Spleen (tissue), 11 donors: ENCODE measurements around the gene PLXNB1. TPM values are rescaled to one million over a fixed set of nuclear protein-coding genes. Genes with fewer than 3 reads are reported as not detected.

Experiments used
- DNase-seq: peaks from one replicate; pipeline ENCODE4 v3.0.0-alpha.2; 2020
- H3K27ac ChIP-seq, 8 donors: fragments of 200-600 bp; sonication (generic) in 7 of 8; 1 replicate in 4 of 8; 2 replicates in 4 of 8; pipeline versions ENCODE4 v1.5.0 to v1.8.0; 2016 to 2021; ENCODE audit warnings: inconsistent platforms in 4 of 8, mild to moderate bottlenecking in 4 of 8, moderate library complexity in 1 of 8
- H3K27me3 ChIP-seq, 7 donors: fragments of 200-600 bp; sonication (generic) in 6 of 7; replicated peaks in 1 of 7; 1 replicate in 4 of 7; 2 replicates in 3 of 7; pipeline versions ENCODE4 v1.5.0 to v1.8.0; 2016 to 2021; ENCODE audit warnings: inconsistent platforms in 3 of 7, mild to moderate bottlenecking in 1 of 7
- H3K36me3 ChIP-seq, 6 donors: fragments of 200-600 bp; sonication (generic) in 5 of 6; 1 replicate in 4 of 6; 2 replicates in 2 of 6; pipeline versions ENCODE4 v1.5.0 to v1.8.0; 2016 to 2021; ENCODE audit warnings: inconsistent platforms in 2 of 6
- H3K4me1 ChIP-seq, 6 donors: fragments of 200-600 bp; sonication (generic) in 5 of 6; 1 replicate in 3 of 6; 2 replicates in 3 of 6; pipeline versions ENCODE4 v1.5.0 to v1.8.0; 2016 to 2021; ENCODE audit warnings: inconsistent platforms in 3 of 6
- H3K4me3 ChIP-seq, 8 donors: fragments of 200-600 bp; sonication (generic) in 7 of 8; 1 replicate in 4 of 8; 2 replicates in 4 of 8; pipeline versions ENCODE4 v1.5.0 to v1.8.0; 2016 to 2021; ENCODE audit warnings: inconsistent platforms in 4 of 8, mild to moderate bottlenecking in 4 of 8, moderate library complexity in 2 of 8
- H3K9me3 ChIP-seq, 8 donors: fragments of 200-600 bp; sonication (generic) in 7 of 8; 1 replicate in 4 of 8; 2 replicates in 4 of 8; pipeline versions ENCODE4 v1.5.0 to v1.8.0; 2016 to 2021; ENCODE audit warnings: inconsistent platforms in 4 of 8
- POLR2A ChIP-seq, 3 donors: fragments of 450-650 bp; IDR thresholded peaks; one replicate each; pipeline ENCODE4 v1.5.1; 2017; ENCODE audit warnings: antibody characterized with exemption in 3 of 3, mild to moderate bottlenecking in 1 of 3
- POLR2AphosphoS5 ChIP-seq, 3 donors: sonication (generic); formaldehyde crosslinking; IDR thresholded peaks; one replicate each; pipeline ENCODE4 v1.5.1; 2017; ENCODE audit warnings: antibody characterized with exemption in 3 of 3
- WGBS, 5 donors: extraction: QIAGEN DNeasy Blood & Tissue Kit in 3 of 5; methylation state at CpG; one replicate each; pipeline versions ENCODE4 v1.1.5 to v1.1.7; 2013 to 2018; 5-methylcytosine and 5-hydroxymethylcytosine counted together
- intact Hi-C: fragments of 100-400 bp; cut with DNase I; formaldehyde crosslinking; loops from one replicate; pipeline ENCODE4 v1.15.0; 2023; ENCODE audit warnings: low total_unique reads
- polyA plus RNA-seq, 3 donors: library from polyadenylated mRNA; stranded (reverse); fragments of 200-250 nt; gene quantifications; one replicate each; pipeline ENCODE4 v1.2.1, GENCODE V29; 2013
- total RNA-seq, 7 donors: library from RNA; depleted of rRNA in 3 of 7; stranded (reverse); fragments of >200 nt in 3 of 7; fragmentation: NEBNext Ultra II Directional in 4 of 7; extraction: Animal tissue kit (Norgen Biotek cat#: 25700) in 4 of 7; gene quantifications; one replicate each; pipeline versions ENCODE4 v1.1.0 to v1.2.1, GENCODE V29; 2016 to 2021
- TF ChIP-seq, protein P1 (sequence below), 11 experiments: fragments of 200-600 bp in 7 of 11; fragments of 450-650 bp in 4 of 11; sonication (generic) in 4 of 11; IDR thresholded peaks in 8 of 11; conservative IDR thresholded peaks in 3 of 11; 1 replicate in 7 of 11; 2 replicates in 4 of 11; pipeline versions ENCODE4 v1.4.0 to v1.8.0; 2016 to 2021; ENCODE audit warnings: antibody characterized with exemption in 11 of 11, inconsistent platforms in 4 of 11, mild to moderate bottlenecking in 1 of 11
- donor health status: healthy with polysubstance abuse.
- donor health status: DM: no; HTN: no; CAD: no; lungs with moderate emphysema.
- donor health status: DM: no; HTN: no; CAD: no.
- donor health status: Bipolar disorder and iron deficiency.
- donor health status: healthy.
- donor health status: DM: no; HTN: no; CAD: no.
- donor health status: DM: yes; HTN: yes; CAD: no.

The PLXNB1 gene
- total and polyA plus RNA-seq, 10 donors = 12.3 to 95.9 (median 54.2) TPM

DNA sequence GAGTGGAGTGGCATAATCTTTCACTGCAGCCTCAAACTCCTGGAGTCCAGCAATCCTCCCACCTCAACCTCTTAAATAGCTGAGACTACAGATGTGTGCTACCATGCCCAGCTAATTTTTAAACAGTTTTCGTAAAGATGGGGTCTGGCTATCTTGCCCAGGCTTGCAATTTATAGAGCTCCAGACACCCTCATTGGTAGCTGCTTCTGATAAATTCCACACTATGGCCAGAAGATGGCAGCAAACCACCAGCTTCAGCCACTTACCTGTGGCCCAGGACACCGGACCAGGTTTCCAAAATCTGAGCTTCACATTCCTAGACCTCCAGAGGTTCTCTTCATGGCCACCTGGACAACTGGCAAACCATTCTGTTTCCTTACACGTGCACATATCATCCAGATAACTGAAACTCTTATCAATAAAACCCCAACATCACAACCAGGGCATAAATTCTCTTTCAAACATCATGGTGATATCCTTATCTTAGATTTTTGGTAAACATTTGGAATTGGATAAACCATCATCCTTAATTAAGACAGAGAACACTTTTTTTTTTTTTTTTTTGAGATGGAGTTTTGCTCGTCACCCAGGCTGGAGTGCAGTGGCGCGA lies 29.0 kb downstream of the PLXNB1 start:
- TF ChIP-seq POLR2AphosphoS5 (IDR thresholded peaks at IDR 0.05) (no peak), POLR2A (IDR thresholded peaks at IDR 0.05) (no peak)
- TF ChIP-seq, protein P1, sequence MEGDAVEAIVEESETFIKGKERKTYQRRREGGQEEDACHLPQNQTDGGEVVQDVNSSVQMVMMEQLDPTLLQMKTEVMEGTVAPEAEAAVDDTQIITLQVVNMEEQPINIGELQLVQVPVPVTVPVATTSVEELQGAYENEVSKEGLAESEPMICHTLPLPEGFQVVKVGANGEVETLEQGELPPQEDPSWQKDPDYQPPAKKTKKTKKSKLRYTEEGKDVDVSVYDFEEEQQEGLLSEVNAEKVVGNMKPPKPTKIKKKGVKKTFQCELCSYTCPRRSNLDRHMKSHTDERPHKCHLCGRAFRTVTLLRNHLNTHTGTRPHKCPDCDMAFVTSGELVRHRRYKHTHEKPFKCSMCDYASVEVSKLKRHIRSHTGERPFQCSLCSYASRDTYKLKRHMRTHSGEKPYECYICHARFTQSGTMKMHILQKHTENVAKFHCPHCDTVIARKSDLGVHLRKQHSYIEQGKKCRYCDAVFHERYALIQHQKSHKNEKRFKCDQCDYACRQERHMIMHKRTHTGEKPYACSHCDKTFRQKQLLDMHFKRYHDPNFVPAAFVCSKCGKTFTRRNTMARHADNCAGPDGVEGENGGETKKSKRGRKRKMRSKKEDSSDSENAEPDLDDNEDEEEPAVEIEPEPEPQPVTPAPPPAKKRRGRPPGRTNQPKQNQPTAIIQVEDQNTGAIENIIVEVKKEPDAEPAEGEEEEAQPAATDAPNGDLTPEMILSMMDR (IDR thresholded peaks at IDR 0.05 in 8 of 11, conservative IDR thresholded peaks at IDR 0.05 in 3 of 11) = peak; percentile 81 to 93 (median 89)
- no peaks in the 10 kb centered on the region for H3K9me3 ChIP-seq
- peak; percentile 77 for DNase-seq
- H3K4me3 ChIP-seq = no peak overlapping the region
- 58 to 65% (median 59%) methylated on average over 6 of the region's 6 CpGs for WGBS, 5 donors
- peaks cover 0 to 10% (median 0%) of the 10 kb centered on the region in 6 donors for H3K36me3 ChIP-seq
- H3K4me1 ChIP-seq = peaks cover 0 to 55% (median 19%) of the 10 kb centered on the region in 6 donors
- H3K27me3 ChIP-seq = no peaks in the 10 kb centered on the region
- intact Hi-C loops = loop anchor here (2.0 kb wide), 2 partner anchors 34 to 148 kb away; no protein-coding TSS in a partner anchor
- H3K27ac ChIP-seq = no peak overlapping the region

DNA sequence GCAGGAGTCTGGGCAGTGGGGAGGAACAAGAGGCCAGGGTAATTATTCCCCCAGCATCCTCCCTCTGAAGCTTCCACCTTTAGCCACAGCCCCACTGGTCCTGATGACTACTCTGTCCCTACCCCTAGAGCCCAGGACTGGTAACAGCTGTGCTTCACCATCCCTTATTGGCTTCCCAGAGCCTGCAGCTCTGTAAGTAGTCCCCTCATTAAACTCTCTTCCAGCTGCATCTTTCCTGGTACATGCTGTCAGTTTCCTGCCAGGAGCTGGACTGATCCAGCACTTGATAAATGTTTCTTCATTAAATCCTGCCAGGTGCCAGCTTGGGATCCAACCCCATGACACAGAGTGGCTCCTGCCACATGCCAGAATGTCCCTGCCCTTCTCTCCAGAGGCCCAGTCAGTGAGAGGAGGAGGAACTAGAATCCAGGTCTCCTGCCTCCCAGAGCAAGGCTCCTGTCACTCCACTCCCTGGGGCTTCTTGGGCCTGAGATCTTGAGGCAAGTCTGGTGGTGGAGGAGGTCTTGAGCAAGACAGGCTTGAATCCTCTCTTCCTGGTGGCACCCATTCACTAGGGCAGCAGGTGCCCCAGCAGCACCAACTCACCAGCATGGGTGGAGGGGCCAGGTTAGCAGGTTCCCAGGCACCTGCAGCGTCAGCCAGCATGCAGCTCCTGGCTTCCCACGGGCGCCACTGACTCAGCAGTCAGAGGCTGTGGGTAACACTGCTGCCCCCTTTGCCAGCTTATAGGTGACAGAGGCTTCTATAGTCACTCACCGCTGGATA lies 30.3 kb downstream of the PLXNB1 start:
- H3K27ac ChIP-seq = no peak overlapping the region
- no peaks in the 10 kb centered on the region for H3K27me3 ChIP-seq
- H3K4me1 ChIP-seq = peaks cover 0 to 49% (median 15%) of the 10 kb centered on the region in 6 donors
- peak in 2 of 3 donors; percentile 7 to 22 for TF ChIP-seq POLR2AphosphoS5 (IDR thresholded peaks at IDR 0.05)
- TF ChIP-seq, protein P1 (IDR thresholded peaks at IDR 0.05 in 8 of 11, conservative IDR thresholded peaks at IDR 0.05 in 3 of 11) = no peak
- intact Hi-C loops = loop anchor here (2.0 kb wide), 2 partner anchors 35 to 149 kb away; no protein-coding TSS in a partner anchor
- H3K4me3 ChIP-seq = no peak overlapping the region
- H3K36me3 ChIP-seq = no peaks in the 10 kb centered on the region
- no peak for DNase-seq
- no peaks in the 10 kb centered on the region for H3K9me3 ChIP-seq
- WGBS, 5 donors = 51 to 61% (median 54%) methylated on average over 4 of the region's 4 CpGs

DNA sequence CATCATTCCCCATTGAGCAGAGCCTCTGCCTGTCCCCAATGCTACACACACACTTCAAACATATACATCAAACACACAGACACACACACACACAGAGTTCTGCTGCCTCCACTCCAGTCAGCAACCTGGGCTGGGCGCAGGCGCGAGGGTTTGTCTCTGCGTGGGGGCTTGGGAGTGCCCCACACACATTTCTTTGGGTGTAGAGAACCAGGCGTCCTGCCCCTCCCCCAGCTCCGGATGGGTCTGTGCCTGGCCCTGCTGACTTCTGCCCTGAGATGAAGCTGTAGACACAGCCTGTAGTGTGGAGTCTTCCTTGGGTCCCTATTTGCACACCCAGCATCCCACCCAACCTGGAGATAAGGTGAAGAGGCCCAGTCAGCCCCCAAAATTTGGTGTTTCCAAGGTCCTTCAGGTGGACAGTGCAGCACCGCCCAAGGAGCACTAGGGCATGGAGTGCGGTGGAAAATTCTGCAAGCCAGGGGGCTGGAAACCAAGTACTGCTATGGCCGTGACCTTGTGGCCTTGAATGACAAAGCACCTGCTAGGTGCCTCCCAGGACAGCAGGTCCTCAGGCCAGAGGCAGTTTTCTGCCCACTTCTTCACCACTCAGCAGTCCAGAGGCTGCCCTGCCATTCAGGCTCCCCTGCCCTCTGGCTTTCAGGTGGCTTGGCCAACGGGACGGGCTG lies 31.0 kb downstream of the PLXNB1 start:
- no peaks in the 10 kb centered on the region for H3K36me3 ChIP-seq
- WGBS, 5 donors = 61 to 83% (median 64%) methylated on average over 11 of the region's 11 CpGs
- peak; percentile 70 for DNase-seq
- intact Hi-C loops = no loop called here
- no peak overlapping the region for H3K4me3 ChIP-seq
- H3K27ac ChIP-seq = no peak overlapping the region
- H3K27me3 ChIP-seq = no peaks in the 10 kb centered on the region
- peaks cover 0 to 42% (median 7%) of the 10 kb centered on the region in 6 donors for H3K4me1 ChIP-seq
- TF ChIP-seq, protein P1 (IDR thresholded peaks at IDR 0.05 in 8 of 11, conservative IDR thresholded peaks at IDR 0.05 in 3 of 11) = no peak
- TF ChIP-seq POLR2A (IDR thresholded peaks at IDR 0.05) = no peak
- no peak for TF ChIP-seq POLR2AphosphoS5 (IDR thresholded peaks at IDR 0.05)
- no peaks in the 10 kb centered on the region for H3K9me3 ChIP-seq
